IMR-90 (cell line): Measurements from ENCODE around the gene C16orf87. TPM values are rescaled to one million over a fixed set of nuclear protein-coding genes. Genes with fewer than 3 reads are reported as not detected.

Experiments used
- ATAC-seq: fragments of 200-7000 bp; cut with Tn5 transposase; 2 replicates; pipeline ENCODE4 v1.9.1; 2020; ENCODE audit warnings: low read depth, mild to moderate bottlenecking, moderate library complexity
- BruUV-seq: library from RNA; stranded (reverse); fragments of 400-500 nt; replicated peaks from 2 replicates; lab custom pipeline; 2021; lab: Mats Ljungman, UMichigan
- CTCF ChIA-PET: fragments of 300-600 bp; formaldehyde crosslinking; extraction: SDS; loops from one replicate; lab custom pipeline; 2021; ENCODE audit warnings: antibody characterized with exemption; lab: Yijun Ruan, JAX
- POLR2A ChIA-PET: fragments of 300-600 bp; sonication (Branson Sonifier 250); formaldehyde crosslinking; loops from one replicate; lab custom pipeline; 2022; ENCODE audit warnings: antibody characterized with exemption; ENCODE audit not compliant: unreplicated experiment; lab: Charles Lee
- DNase-seq: peaks from one replicate; pipeline ENCODE4 v3.0.0; 2013
- H2AFZ ChIP-seq: replicated peaks from 2 replicates; pipeline ENCODE3; 2013; ENCODE audit warnings: low read length, mild to moderate bottlenecking; ENCODE audit not compliant: poor library complexity
- H2AK5ac ChIP-seq: 2 replicates; pipeline ENCODE4 v1.6.1; 2013; ENCODE audit warnings: low read depth, low read length, inconsistent platforms
- H2AK9ac ChIP-seq: replicated peaks from 2 replicates; pipeline ENCODE3; 2013; ENCODE audit warnings: mild to moderate bottlenecking, low read depth, low read length, moderate library complexity; ENCODE audit not compliant: poor library complexity
- H2BK120ac ChIP-seq: 2 replicates; pipeline ENCODE4 v1.6.1; 2013; ENCODE audit warnings: low read depth, low read length, inconsistent platforms
- H2BK15ac ChIP-seq: 3 replicates; pipeline ENCODE4 v1.6.1; 2013; ENCODE audit warnings: low read depth, low read length, inconsistent platforms
- H2BK20ac ChIP-seq: 2 replicates; pipeline ENCODE4 v1.6.1; 2013; ENCODE audit warnings: low read depth, mild to moderate bottlenecking, inconsistent platforms, low read length, moderate library complexity
- H2BK5ac ChIP-seq: 2 replicates; pipeline ENCODE4 v1.6.1; 2013; ENCODE audit warnings: mild to moderate bottlenecking, low read depth, low read length, inconsistent platforms; ENCODE audit not compliant: poor library complexity, severe bottlenecking
- H3K14ac ChIP-seq: replicated peaks from 2 replicates; pipeline ENCODE4 v1.6.1; 2013; ENCODE audit warnings: low read depth, low read length, inconsistent platforms
- H3K18ac ChIP-seq: 2 replicates; pipeline ENCODE4 v1.6.1; 2013; ENCODE audit warnings: low read depth, low read length, control low read depth
- H3K23ac ChIP-seq: 2 replicates; pipeline ENCODE4 v1.6.1; 2013; ENCODE audit warnings: low read depth, low read length, inconsistent platforms
- H3K27ac ChIP-seq: 2 replicates; pipeline ENCODE4 v1.5.1; 2013; ENCODE audit warnings: mild to moderate bottlenecking, control low read depth, low read length; ENCODE audit not compliant: insufficient read depth
- H3K27me3 ChIP-seq: 2 replicates; pipeline ENCODE4 v1.6.1; 2013; ENCODE audit warnings: low read length; ENCODE audit not compliant: control insufficient read depth, insufficient read depth
- H3K36me3 ChIP-seq: 2 replicates; pipeline ENCODE4 v1.6.1; 2013; ENCODE audit warnings: low read length, mixed read lengths; ENCODE audit not compliant: control insufficient read depth, insufficient read depth
- H3K4ac ChIP-seq: 2 replicates; pipeline ENCODE4 v1.6.1; 2013; ENCODE audit warnings: low read depth, low read length, inconsistent platforms
- H3K4me1 ChIP-seq: 2 replicates; pipeline ENCODE4 v1.6.1; 2013; ENCODE audit warnings: low read length, mixed read lengths; ENCODE audit not compliant: control insufficient read depth, insufficient read depth
- H3K4me2 ChIP-seq: 2 replicates; pipeline ENCODE4 v1.6.1; 2013; ENCODE audit warnings: low read depth, mild to moderate bottlenecking, control low read depth, low read length, moderate library complexity
- H3K4me3 ChIP-seq: 2 replicates; pipeline ENCODE4 v1.5.1; 2013; ENCODE audit warnings: low read depth, mild to moderate bottlenecking, control low read depth, low read length, moderate library complexity; ENCODE audit not compliant: insufficient read depth
- H3K56ac ChIP-seq: 2 replicates; pipeline ENCODE4 v1.6.1; 2013; ENCODE audit warnings: low read length, inconsistent platforms; ENCODE audit not compliant: insufficient read depth; ENCODE audit errors: extremely low read depth
- H3K79me1 ChIP-seq, 2 experiments: 2 replicates each; pipeline ENCODE4 v1.6.1; 2013; ENCODE audit warnings: low read length in 2 of 2, inconsistent platforms in 1 of 2, low read depth in 1 of 2
- H3K9ac ChIP-seq: 2 replicates; pipeline ENCODE4 v1.6.1; 2013; ENCODE audit warnings: low read depth, low read length, control low read depth
- H3K9me1 ChIP-seq: 2 replicates; pipeline ENCODE4 v1.6.1; 2013; ENCODE audit warnings: low read length, inconsistent platforms; ENCODE audit not compliant: insufficient read depth
- H3K9me3 ChIP-seq: 2 replicates; pipeline ENCODE4 v1.6.1; 2013; ENCODE audit warnings: low read length; ENCODE audit not compliant: control insufficient read depth, insufficient read depth
- H4K20me1 ChIP-seq: 2 replicates; pipeline ENCODE4 v1.6.1; 2013; ENCODE audit warnings: low read length, inconsistent platforms; ENCODE audit not compliant: insufficient read depth
- H4K5ac ChIP-seq: 2 replicates; pipeline ENCODE4 v1.6.1; 2013; ENCODE audit warnings: mild to moderate bottlenecking, low read depth, low read length, control low read depth
- H4K8ac ChIP-seq, 2 experiments: 2 replicates each; pipeline ENCODE4 v1.6.1; 2013; ENCODE audit warnings: low read depth in 2 of 2, low read length in 2 of 2, control low read depth in 1 of 2, inconsistent platforms in 1 of 2
- H4K91ac ChIP-seq: 2 replicates; pipeline ENCODE4 v1.6.1; 2013; ENCODE audit warnings: low read depth, low read length, inconsistent platforms; ENCODE audit not compliant: insufficient read depth
- BHLHE40 ChIP-seq: fragments of 150-350 bp; IDR thresholded peaks from 2 replicates; pipeline ENCODE4 v1.6.1; 2016; ENCODE audit warnings: mild to moderate bottlenecking, low read depth, low read length
- CEBPB ChIP-seq: IDR thresholded peaks from 2 replicates; pipeline ENCODE4 v1.6.1; 2012; ENCODE audit warnings: low read depth, low read length, improper control_type of control experiment
- CHD1 ChIP-seq: IDR thresholded peaks from 2 replicates; pipeline ENCODE4 v1.6.1; 2012; ENCODE audit warnings: low read depth, low read length, improper control_type of control experiment
- CTCF ChIP-seq: conservative IDR thresholded peaks from 2 replicates; pipeline ENCODE4 v1.5.1; 2012; ENCODE audit warnings: mild to moderate bottlenecking, low read depth, low read length, improper control_type of control experiment
- ELK1 ChIP-seq: fragments of 150-350 bp; IDR thresholded peaks from 2 replicates; pipeline ENCODE4 v1.6.1; 2016; ENCODE audit warnings: low read depth, mild to moderate bottlenecking, low read length, moderate library complexity, borderline replicate concordance
- FOS ChIP-seq: fragments of 150-350 bp; IDR thresholded peaks from 2 replicates; pipeline ENCODE4 v1.6.1; 2016; ENCODE audit warnings: low read depth, low read length
- MAFK ChIP-seq: IDR thresholded peaks from 2 replicates; pipeline ENCODE4 v1.6.1; 2012; ENCODE audit warnings: low read depth, low read length, improper control_type of control experiment
- MAZ ChIP-seq: IDR thresholded peaks from 2 replicates; pipeline ENCODE4 v1.6.1; 2012; ENCODE audit warnings: low read depth, mild to moderate bottlenecking, low read length, improper control_type of control experiment, moderate library complexity, borderline replicate concordance
- MXI1 ChIP-seq: IDR thresholded peaks from 2 replicates; pipeline ENCODE4 v1.6.1; 2012; ENCODE audit warnings: low read depth, mild to moderate bottlenecking, low read length, moderate library complexity, borderline replicate concordance
- NFE2L2 ChIP-seq: fragments of 150-350 bp; IDR thresholded peaks from 2 replicates; pipeline ENCODE4 v1.6.1; 2016; ENCODE audit warnings: low read depth, mild to moderate bottlenecking, low read length
- POLR2A ChIP-seq: IDR thresholded peaks from 2 replicates; pipeline ENCODE4 v1.6.1; 2012; ENCODE audit warnings: mild to moderate bottlenecking, low read depth, low read length
- RAD21 ChIP-seq: IDR thresholded peaks from 2 replicates; pipeline ENCODE4 v1.6.1; 2012; ENCODE audit warnings: low read length, improper control_type of control experiment
- RCOR1 ChIP-seq: IDR thresholded peaks from 2 replicates; pipeline ENCODE4 v1.6.1; 2012; ENCODE audit warnings: mild to moderate bottlenecking, low read length, improper control_type of control experiment; ENCODE audit not compliant: insufficient replicate concordance
- RFX5 ChIP-seq: IDR thresholded peaks from 2 replicates; pipeline ENCODE4 v1.8.0; 2012; ENCODE audit warnings: low read depth, mild to moderate bottlenecking, low read length, moderate library complexity
- SMC3 ChIP-seq: fragments of 150-350 bp; IDR thresholded peaks from 2 replicates; pipeline ENCODE4 v1.6.1; 2016; ENCODE audit warnings: low read depth, mild to moderate bottlenecking, antibody characterized with exemption, low read length, moderate library complexity
- USF2 ChIP-seq: fragments of 150-350 bp; IDR thresholded peaks from 2 replicates; pipeline ENCODE4 v1.6.1; 2017; ENCODE audit warnings: mild to moderate bottlenecking, antibody characterized with exemption, low read length, low read depth
- WGBS, 2 experiments: methylation state at CpG; one replicate each; pipeline versions ENCODE4 v1.1.5 to v1.1.7; 2013; ENCODE audit warnings: missing lambda C conversion rate in 2 of 2; ENCODE audit not compliant: insufficient read length in 1 of 2; ENCODE audit errors: extremely low coverage in 2 of 2; 5-methylcytosine and 5-hydroxymethylcytosine counted together
- dilution Hi-C: fragments of 300-500 bp; cut with HindIII; formaldehyde crosslinking; loops from one replicate; pipeline ENCODE4 v1.14.3; 2018; ENCODE audit warnings: low sequenced_read_pairs; ENCODE audit not compliant: unreplicated experiment
- in situ Hi-C: fragments of 300-500 bp; cut with MboI; formaldehyde crosslinking; loops from 3 replicates; pipeline ENCODE4 v1.14.3; 2019; ENCODE audit warnings: low sequenced_read_pairs, inconsistent platforms, mixed read lengths
- intact Hi-C: fragments of 100-400 bp; cut with micrococcal nuclease; formaldehyde crosslinking; loops from 2 replicates; pipeline ENCODE4 v1.10.0; 2022
- polyA plus RNA-seq, 3 experiments: library from polyadenylated mRNA; depleted of rRNA; stranded (reverse); fragments of >200 nt; gene quantifications; 2 replicates each; pipeline ENCODE4 v1.2.3, GENCODE V29; 2012; ENCODE audit warnings: low replicate concordance in 1 of 3
- total RNA-seq: library from RNA; depleted of rRNA; stranded (reverse); fragments of >200 nt; gene quantifications from 2 replicates; pipeline ENCODE4 v1.2.3, GENCODE V29; 2012

The C16orf87 gene
- total and polyA plus RNA-seq, 2 of the 4 experiments (the other 2 are of a cell fraction), result 6.3 to 8.1 TPM

GRCh38 chr16:46768809-46769208, 62.2 kb downstream of the C16orf87 start:
- Histone ChIP-seq H2BK20ac (no peak overlapping the region), H2BK5ac (no peak overlapping the region), H3K4ac (no peak overlapping the region), H3K4me3 (no peak overlapping the region), H2AFZ (no peak overlapping the region), H3K9ac (no peak overlapping the region), H4K91ac (no peak overlapping the region), H4K8ac (no peak overlapping the region), H3K4me1 (no peaks in the 10 kb centered on the region), H3K36me3 (no peaks in the 10 kb centered on the region), H4K20me1 (no peaks in the 10 kb centered on the region), H4K5ac (no peak overlapping the region), H2AK5ac (no peak overlapping the region), H3K27me3 (no peaks in the 10 kb centered on the region), H2BK15ac (no peak overlapping the region), H3K9me1 (no peaks in the 10 kb centered on the region), H3K9me3 (no peaks in the 10 kb centered on the region), H2AK9ac (peak overlapping the region; percentile 58), H3K4me2 (no peak overlapping the region), H3K18ac (no peak overlapping the region), H3K23ac (no peak overlapping the region), H3K56ac (no peak overlapping the region), H3K79me1 (no peaks in the 10 kb centered on the region), H2BK120ac (no peak overlapping the region), H3K27ac (no peak overlapping the region), H3K14ac (no peak overlapping the region)
- no CpG with 5 or more reads among the region's 8 CpGs for WGBS, 2 experiments
- intact Hi-C loops, result no loop called here
- ATAC-seq (no peak), DNase-seq (no peak)
- POLR2A ChIA-PET, result interaction anchor here (0.6 kb wide), 1 partner anchor 204 kb away, joined by 3 read pairs; no protein-coding TSS in a partner anchor
- TF ChIP-seq RFX5, result no peak
- TF ChIP-seq FOS, result no peak
- TF ChIP-seq ELK1, result no peak
- no peak for TF ChIP-seq MAFK
- no peak for TF ChIP-seq BHLHE40
- TF ChIP-seq NFE2L2, result no peak
- TF ChIP-seq SMC3, result no peak
- TF ChIP-seq CHD1, result no peak
- no peak for TF ChIP-seq USF2
- TF ChIP-seq MAZ, result no peak
- no peak for TF ChIP-seq MXI1
- TF ChIP-seq CEBPB, result no peak
- no peak for TF ChIP-seq CTCF
- no peak for TF ChIP-seq RCOR1
- TF ChIP-seq RAD21, result no peak
- no peak for TF ChIP-seq POLR2A
- BruUV-seq, result no TSS peak
- dilution Hi-C loops, result no loop called here
- in situ Hi-C loops, result no loop called here
- CTCF ChIA-PET, result no interaction called here
